NCI-H146 treated with DMSO at 0.1 percent for 48 hours (cell line): ENCODE measurements around the gene ENTR1.
"Not testable (repeated sequence)": the region's sequence is repeated elsewhere in the genome, so short reads cannot be mapped to it uniquely, and the experiment has no call there.

Experiments used
- DNase-seq: peaks from one replicate; lab custom pipeline; 2025; ENCODE audit not compliant: unreplicated experiment; lab: John Stamatoyannopoulos, UW

Gene ENTR1

DNA sequence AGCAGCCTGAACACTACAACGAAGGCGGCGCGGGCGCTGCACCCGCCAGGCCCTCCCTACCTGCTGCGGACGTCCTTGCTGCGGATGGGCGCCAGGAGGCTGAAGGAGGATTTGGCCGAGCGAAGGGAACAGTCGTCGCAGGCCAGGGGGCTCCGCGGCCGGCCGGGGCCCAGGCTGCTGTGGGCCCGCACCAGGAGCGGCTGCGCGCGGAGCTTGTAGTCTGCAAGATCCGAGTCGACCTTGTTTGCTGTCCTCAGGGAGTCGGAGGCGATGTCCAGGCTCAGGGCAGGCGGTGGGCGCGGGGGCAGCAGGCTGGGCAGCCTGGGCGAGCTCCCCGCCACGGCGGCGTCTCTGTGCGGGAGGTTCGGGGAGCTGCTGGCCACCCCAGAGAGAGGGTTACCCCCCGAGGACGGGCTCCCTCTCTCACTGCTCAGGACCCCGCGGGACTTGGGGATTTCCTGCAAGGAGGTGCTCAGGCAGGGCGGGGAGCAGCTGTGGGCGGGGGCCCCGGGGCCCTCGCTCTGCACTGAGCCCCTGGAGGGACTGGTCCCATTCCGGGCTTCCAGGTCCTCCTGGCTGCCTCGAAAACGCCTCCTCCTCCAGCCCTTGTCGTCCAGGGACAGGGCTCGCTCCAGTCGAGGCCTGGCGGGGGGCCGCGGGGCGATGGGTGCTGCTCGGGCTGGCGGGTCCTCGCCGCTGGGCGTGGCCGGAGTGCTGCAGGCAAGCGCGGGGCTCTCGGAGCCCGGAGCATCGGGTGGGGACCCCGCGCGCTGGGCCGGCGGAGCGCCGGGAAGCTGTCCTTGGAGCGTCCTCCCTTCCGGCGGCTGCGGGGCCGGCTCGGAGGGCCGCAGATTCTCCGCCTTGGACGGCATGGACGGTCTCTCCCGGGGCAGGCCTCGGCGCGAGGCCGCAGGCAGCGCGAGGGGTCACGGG, 28.4 kb upstream of the ENTR1 start:
- no peak for DNase-seq

- DNase-seq, result no peak
Observed at GRCh38 chr9:136437839-136438547, 27.6 kb upstream of the ENTR1 start.

DNA sequence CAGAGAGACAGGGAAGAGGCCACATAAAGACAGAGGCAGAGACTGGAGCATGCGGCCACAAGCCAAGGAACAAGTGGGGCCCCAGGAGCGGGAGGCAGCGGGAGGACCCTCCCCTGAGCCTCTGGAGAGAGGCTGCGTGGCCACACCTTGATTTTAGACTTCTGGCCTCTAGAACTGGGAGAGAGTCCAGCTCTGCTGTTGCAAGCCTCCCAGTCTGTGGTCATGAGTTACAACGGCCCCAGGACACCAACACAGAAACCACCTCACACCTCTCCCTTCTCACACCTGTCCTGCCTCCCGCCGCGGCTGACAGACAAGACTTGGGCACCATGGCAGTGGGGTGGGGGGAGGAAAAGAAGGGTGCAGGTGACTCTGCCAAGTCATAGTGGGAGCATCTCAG, 27.0 kb upstream of the ENTR1 start:
- no peak for DNase-seq

DNA sequence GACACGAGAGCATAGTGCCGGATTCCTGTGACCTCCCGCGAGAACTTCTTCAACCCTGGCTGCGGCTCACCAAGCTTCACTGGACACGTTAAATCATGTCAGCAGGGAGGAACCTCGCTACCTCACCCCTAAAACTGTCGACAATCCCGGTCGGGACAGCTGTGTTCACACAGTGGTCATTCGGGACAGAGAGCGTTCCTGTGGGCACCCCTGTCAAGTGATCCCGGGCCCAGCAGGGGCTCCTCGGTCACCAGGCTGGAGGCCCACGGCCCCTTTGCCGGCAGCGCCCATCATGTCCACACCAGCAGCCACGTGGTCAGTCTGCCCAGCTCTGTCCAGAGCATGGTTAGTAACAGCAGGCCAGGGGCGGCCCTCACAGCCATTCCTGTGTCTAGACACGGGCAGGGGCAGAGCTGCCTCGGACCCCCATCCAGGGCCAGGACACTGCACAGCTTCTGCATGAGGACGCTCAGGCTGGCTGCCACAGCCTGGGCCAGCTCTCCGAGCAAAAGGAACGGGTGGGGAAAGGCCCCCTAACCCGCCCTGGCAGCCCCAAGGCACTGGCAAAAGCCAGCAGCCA, 25.7 kb upstream of the ENTR1 start:
- no peak for DNase-seq

DNA sequence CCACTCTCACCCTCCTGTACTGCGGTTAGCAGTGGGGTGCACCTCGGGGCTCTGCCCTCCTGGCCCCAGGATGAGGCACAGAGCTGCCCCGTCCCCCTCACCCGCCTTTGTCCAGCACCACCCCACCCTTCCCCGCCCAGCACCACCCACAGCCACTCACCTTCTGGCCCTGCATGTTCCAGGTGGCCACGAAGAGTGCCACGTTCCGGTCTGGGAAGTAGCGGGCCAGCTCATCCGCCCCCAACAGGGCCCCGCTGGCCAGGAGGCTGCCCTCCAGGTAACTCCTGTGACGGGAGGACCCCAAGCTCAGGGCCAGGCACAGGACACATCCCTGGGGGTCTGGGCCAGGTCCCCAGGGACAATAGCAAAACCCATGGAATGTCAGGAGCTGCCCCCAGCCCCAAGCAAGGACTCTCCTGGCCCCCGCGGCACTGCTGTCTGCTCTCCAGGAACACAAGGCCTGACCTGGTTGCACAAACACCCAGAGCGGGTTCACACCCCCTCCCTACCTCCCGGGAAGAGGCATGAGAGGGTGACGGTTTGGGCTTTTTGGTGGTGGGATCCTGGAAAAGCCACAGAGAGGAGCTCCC, 24.3 kb upstream of the ENTR1 start:
- DNase-seq, result no peak

DNA sequence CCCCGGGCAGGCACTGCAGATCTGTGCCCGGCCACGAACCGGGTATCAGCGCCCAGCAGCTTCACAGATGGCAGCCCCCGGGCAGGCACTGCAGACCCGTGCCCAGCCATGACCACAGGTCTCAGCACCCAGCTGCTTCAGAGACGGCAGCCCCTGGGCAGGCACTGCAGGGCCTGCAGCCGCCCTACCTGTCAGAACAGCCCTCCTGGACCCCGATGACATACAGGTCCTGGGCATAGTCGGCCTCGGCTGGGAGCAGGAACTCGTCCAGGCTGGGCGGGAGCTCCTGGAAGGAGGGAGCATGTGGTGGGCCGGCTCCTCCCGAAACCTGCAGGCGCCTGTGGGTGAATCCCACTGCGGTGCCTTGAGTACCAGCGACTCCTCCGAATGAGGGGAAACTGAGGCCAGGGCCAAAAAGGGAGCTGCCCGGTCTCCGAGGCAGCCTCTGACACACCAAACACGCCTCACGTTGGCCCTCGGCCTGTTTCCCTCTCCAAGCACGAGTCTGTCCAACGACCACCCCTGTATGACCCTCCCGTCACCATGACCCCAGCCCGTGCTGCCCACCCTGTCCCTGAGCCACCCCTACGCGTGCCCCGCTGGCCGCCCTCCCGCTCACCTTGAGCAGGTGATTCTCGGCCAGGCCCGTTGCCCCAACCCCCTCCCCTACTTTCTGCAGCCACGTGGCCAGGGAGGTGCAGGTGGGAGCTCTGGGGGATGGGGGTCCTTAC, 23.6 kb upstream of the ENTR1 start:
- DNase-seq, result no peak

DNA sequence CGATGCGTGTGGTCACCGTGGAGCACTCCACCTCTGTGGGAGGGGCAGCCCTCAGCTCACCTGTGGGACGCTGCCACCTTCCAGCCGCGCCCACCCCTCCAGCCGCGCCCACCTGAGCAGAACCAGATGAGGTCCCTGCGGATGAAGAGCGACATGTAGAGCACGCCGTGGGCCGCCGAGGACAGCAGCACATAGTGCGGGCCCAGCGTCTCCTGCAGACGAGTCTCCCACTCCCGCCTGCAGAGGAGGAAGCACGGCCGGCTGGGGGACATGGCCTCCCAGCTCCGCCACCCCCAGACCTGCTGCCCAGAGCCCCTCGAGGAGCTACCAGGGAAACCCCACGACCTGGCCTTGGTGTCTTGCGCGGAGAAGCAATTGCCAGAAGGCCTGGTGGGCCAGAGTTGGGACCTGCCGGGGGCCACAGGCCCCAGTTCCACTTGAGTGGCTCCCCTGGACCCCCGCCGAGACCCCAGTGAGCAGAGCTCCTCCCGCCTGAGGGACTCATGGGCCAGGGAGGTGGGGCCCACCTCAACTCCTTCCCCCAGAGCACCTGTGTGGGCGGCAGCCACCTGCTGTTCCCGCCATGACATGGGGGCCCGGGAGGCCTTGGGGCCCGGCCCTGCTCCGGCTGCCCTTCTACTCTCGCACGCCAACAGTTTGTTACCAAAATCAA, 22.8 kb upstream of the ENTR1 start:
- DNase-seq, result no peak

DNA sequence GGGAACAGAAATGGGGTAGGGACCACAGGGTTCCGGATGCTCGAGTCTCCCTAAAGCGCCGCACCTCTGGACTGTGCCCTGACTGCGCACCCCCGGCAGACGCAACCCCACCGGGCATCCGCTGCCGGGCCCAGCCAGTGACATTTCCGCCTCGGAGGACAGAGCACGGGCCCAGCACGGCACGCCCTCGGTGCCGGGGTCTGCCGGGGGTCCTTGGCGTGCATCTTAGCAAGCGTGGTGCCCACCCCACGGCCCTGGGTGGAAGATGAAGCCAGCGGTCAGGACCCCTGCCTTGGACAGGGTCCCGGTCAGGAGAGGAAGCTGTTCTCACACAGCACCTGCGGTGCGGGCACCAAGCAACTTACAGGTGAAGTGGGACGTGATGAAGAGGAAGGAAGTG, 22.2 kb upstream of the ENTR1 start:
- DNase-seq, result no peak

DNA sequence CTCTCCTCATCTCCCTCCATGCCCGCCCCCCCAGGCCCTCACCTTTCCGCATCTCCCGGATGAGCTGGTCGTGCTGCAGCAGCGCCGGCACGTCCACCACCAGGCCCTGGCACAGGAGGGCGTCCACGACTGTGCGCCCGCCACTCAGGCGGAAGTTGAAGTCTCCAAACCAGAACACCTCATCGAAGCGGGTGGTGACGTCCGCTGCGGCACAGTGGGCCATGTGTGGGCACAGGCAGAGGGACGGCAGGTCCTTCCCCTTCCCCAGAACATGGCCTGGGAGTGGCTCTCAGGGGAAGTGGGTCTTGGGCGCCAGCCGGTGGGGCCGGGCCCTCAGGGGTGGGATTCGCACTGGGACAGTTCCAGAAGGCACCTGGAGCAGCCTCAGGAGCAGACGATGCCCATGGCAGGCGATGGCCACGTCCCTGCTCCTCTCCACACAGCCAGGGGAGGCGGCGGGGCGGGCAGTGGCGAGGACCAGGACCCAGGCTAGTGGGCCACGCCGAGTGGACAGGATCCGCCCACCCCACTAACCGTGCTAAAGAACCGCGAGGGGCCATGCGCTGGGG, 21.5 kb upstream of the ENTR1 start:
- no peak for DNase-seq

DNA sequence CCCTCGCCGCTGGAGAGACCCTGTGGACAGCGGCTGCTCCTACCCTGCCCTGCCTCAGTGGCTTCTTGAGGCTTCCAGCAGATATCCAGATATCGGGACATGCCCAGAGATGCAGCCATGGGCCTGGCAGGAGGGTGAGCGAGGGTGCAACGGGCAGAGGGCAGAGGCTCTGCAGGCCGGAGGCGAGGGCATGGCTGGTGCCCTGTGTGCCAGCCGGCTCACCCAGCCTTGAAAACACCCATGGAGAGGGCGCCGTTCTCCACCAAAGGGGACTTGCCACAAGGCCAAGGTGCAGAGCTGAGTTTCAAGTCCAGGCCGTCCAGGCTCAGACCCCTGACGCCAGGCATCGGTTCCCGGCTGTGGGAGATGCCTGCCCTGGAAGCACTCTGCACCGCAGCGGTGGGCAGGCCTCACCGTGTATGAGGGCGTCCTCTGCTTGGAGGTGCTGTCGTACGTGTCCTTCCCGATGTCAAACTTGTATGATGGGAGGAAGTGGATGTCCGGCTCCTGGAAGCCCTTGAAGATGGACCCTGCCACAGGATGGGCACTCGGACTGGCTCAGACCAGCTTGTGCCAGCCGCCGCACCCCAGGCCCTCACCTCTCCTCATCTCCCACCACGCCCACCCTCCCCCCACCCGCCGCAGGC, 20.3 kb upstream of the ENTR1 start:
- no peak for DNase-seq

DNA sequence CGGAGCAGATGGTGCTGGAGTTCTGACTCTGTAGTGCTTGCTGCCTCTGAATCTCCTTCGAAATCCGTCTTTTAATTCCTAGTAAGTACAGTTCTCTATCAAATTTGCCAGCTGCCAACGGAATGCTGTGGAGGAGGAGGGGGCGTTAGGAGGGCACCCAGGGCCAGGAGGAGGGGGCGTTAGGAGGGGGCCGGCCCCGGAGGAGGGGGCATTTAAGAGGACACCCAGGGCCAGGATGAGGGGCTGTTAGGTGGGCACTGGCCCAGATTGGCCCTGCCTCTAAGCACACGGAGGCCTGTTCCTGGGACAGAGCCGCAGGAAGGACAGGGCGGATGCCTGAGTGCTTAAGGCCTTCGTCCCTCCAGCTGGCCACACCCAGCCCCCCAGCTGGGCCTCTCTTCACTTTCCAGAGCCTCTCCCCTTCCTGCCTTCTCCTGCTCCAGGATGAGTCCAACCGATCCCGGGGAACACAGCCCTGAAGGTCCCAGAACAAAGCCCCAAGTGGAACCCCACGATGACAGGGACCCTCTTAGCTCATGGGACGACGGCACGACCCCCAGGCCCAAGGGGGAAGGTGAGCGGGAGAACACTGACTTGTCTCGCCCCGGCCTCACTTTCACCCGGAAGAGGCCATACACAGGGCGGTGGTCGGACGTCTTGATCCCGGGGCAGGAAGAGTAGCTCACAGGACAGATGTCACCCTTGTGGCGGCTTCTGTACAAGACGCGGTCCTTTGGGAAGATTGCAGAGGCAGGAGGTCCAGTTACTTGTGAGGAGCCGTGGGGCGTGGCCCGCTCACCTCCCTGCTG, 19.5 kb upstream of the ENTR1 start:
- DNase-seq, result no peak

- DNase-seq, result no peak
Observed at GRCh38 chr9:136429075-136429628, 18.7 kb upstream of the ENTR1 start.

DNA sequence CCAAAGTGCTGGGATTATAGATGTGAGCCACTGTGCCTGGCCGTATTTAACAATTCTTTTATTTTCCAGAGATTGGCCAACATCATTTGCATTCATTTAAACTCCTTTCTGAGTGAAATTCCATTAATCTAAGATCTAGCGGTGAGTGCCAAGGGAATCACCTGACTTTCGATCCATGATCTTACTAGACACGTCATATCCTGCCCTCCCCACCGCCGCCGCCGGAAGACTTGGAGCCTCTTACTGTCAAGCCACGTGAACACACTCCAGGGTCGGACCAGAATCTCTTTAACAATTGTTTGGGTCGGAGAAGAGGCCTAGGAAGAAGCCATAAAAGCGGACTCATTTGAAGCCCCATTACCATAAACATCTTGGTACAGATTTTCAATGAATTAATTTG, 16.4 kb upstream of the ENTR1 start:
- DNase-seq, result no peak

- DNase-seq, result not testable (repeated sequence)
Observed at GRCh38 chr9:136425367-136425766, 15.0 kb upstream of the ENTR1 start.

DNA sequence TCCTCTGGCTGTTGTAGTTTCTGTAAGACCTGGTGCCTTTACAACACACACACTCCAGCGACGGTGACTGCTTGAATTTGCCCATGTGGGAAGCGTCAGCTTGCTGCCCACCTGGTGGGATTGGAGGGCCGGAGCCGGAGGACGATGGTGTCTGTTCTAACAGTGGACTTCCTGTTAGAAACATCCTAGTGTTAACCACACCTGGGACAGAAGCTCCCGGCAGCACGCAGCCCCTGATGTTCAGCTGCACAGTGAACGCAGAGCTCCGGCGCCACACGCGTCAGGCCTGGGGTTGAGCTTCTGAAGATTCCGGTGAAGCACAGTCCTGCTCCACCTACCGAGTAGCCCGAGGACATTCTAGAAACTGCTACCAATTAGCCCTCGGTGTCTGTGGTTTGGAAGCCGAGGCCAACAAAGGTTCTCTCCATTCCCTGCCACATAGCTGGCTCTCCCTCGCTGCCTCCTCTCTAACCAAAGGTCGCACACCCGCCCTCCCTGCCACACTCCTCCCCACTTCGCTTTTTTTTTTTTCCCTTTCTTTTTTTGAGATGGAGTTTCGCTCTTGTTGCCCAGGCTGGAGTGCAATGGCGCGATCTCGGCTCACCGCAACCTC, 14.4 kb upstream of the ENTR1 start:
- DNase-seq, result no peak

DNA sequence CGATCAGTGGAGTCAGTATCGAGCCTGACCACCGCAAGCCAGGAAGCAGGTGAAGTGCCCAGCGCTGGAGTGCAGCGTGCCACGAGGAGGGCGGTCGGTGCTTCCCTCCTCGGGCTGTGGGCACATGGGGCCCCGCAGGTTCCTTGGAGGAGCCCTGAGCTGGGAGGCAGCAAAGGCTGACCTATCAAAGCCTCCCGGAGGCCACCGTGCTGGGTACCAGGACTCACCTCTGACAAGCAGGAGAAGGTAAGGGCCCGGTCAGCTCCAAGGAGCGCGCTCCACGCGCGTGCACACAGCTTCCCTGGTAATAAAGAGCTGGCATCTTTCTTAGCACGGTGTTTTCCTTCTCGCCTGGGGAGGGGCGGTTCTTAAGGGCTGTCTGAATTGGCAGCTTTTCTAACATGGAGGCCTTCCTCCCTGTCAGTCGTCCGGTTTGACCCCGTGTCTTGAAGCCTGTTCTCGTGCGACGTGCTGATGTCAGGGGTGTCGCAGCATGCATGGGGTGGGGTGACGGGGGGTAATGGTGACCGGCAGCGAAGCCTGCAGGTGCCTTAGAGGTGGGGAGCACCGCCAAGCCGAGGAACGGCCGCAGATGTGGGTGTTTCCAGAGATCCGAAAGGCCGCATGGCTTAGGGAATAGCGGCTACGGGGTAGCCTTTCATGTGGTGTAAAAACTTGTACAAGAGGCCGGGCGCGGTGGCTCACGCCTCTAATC, 13.2 kb upstream of the ENTR1 start:
- no peak for DNase-seq

DNA sequence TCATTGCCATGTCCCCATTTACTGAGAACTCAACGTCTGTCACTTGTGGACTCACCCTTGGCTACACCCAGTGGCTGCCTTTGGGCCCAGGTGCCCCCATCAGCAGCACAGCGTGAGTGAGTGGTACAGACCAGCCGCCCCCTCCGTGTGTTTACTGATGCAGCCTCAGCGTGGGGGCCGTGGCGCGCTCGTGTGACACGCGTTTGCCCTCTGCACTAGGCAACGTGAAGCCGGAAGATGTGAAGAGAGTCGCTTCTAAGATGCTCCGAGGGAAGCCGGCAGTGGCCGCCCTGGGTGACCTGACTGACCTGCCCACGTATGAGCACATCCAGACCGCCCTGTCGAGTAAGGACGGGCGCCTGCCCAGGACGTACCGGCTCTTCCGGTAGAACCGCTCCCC, 12.5 kb upstream of the ENTR1 start:
- no peak for DNase-seq
